ENCODE measurements around the gene FRY. TPM values are rescaled to one million over a fixed set of nuclear protein-coding genes. Genes with fewer than 3 reads are reported as not detected.

FRY gene
- total RNA-seq (2022; extraction: Qiagen RNA extraction; ENCODE audit: low read depth) = 0.09 to 0.16 TPM (median 0.14 TPM) in 3 of 5 replicates, not detected in the others

GRCh38 chr13:32031025-32031814 lies at the start of gene FRY:
TSS of gene FRY (plus strand) at chr13:32031774. CDS start at chr13:32031796, 22 bp downstream.

GRCh38 chr13:32315238-32316027 lies 283.9 kb downstream of the FRY start, which contains the start of the genes BRCA2 and ZAR1L:
TSS of gene BRCA2 (plus strand) at chr13:32315508. CDS start at chr13:32316461, 953 bp downstream.
TSS of gene ZAR1L (minus strand) at chr13:32315363. CDS start at chr13:32311925, 3,438 bp downstream.

